Measurements from ENCODE around the gene VPS36.
"Not testable (repeated sequence)": the region's sequence is repeated elsewhere in the genome, so short reads cannot be mapped to it uniquely, and the experiment has no call there.

VPS36 gene

DNA sequence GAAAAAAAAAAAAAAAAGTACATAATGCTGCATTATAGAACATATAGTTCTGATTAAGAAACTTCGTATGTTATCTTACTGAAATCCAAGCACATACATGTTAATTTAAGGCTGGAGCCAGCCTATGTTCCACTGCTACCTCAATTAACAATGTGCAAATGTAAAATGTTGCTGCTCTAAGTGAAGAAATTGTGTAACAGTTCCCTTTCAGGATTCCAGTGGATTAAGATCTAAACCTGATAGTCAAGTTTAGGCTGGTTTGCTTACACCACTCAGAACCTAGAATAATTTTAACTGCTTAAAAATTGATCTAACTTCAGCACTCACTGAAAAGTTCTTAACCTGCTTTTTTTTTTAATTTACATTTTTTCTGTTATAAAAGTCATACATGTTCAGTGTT lies 4.2 kb downstream of the VPS36 start:
- DNase-seq (ENCODE audit: low spot score) = no peak

- DNase-seq (ENCODE audit: low spot score) = no peak
These were observed 18.0 kb downstream of the VPS36 start for GRCh38 chr13:52432456-52432855.

GRCh38 chr13:52428295-52428694 lies 22.1 kb downstream of the VPS36 start:
- DNase-seq (ENCODE audit: low spot score) = peak; percentile 22

DNA sequence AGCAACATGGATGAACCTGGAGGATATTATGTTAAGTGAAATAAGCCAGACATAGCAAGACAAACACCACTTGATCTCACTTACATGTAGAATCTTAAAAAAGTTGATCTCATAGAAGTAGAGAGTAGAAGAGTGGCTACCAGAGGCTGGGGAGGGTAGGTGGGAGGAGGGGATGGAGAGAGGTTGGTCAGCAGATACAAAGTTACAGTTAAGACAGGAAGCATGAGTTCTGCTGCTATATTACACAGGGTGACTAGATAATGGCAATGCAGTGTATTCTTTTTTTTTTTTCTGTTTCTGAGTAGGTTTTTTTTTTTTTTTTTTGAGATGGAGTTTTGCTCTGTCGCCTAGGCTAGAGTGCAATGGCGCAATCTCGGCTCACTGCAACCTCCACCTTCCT lies 29.2 kb downstream of the VPS36 start:
- no peak for DNase-seq (ENCODE audit: low spot score)

DNA sequence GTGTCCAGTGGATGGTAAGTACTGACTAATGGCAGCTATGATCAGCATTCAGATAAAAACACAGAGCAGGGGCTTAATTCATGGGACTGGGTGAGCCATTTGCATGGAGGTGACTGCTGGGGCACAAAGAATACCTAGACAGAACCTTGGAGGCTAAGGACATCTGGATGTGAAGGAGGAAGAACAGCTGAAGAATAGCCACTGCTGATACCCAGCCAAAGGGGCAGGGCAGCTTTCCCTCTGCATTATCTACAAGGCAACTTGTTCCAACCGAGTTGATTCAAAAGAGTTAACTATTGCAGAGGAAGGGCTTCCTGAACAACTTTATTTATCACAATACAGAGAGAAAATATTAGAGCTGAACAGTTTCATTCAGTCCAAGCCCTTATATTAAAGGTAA lies 31.4 kb downstream of the VPS36 start:
- DNase-seq (ENCODE audit: low spot score) = no peak

DNA sequence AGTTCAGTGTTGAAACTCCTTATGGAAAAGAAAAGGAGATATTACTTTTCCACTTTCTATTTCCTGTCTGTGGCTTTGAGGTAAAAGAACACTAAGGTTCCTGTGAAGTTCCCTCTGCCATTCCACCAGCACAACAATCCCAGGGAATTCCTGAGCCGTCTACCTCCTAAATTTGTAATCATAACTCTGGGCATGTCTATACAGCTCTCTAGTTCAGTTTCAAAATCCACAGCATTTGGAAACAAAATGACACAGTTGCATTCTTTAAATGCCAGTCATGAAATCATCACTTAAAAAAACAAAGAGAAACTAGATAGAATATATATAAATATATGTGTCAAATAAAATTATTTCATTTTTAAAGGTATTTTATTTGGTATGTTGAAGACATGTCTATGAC lies 35.5 kb downstream of the VPS36 start:
- no peak for DNase-seq (ENCODE audit: low spot score)

DNA sequence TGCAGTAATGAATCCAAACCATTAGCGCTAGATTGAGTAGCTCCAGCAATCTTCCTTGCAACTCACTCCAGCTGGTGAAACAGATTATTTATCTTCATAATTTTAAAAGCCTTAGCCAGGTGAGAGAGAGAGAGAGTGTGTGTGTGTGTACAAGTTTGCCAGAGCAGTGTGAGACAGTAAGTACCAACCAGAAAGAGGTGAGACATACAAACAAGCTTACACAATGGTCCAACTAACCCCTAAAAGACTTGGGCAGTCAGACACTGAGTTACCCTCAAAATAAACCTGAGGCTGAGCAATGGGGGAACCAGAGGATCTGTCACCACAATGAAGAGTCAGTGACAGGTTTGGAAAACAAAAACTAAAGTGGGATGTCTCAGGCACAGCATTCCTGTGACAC lies 36.4 kb downstream of the VPS36 start:
- no peak for DNase-seq (ENCODE audit: low spot score)

GRCh38 chr13:52412128-52412527 lies 38.3 kb downstream of the VPS36 start:
- DNase-seq (ENCODE audit: low spot score) = no peak

DNA sequence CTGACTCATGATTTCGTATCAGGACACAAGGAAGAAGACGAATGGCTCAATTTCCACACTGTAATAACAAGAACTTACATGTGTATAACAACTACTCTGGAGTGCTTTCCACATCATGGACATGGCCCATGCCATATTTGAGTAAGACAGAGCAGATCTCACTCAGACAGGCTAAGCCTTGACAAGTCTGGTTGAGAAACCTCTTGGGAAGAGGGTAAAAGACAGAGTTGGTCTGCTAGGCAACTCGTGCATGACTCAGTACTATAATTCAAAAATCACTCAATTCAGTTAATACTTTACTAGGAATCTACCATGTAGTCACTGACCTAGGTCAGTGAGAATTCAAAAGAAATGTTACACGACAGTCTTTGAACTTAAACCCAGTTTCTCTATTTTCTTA lies 38.8 kb downstream of the VPS36 start:
- DNase-seq (ENCODE audit: low spot score) = no peak

DNA sequence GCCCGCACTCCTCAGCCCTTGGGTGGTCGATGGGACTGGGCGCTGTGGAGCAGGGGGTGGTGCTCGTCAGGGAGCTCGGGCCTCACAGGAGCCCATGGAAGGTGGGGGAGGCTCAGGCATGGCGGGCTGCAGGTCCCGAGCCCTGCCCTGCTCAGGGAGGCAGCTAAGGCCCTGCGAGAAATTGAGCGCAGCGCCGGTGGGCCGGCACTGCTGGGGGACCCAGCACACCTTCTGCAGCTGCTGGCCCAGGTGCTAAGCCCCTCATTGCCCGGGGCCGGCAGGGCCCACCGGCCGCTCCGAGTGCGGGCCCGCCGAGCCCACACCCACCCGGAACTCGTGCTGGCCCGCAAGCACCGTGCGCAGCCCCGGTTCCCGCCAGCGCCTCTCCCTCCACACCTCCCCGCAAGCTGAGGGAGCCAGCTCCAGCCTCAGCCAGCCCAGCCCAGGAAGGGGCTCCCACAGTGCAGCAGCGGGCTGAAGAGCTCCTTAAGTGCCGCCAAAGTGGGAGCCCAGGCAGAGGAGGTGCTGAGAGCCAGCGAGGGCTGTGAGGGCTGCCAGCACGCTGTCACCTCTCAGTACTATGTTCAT lies 42.3 kb downstream of the VPS36 start:
- not testable (repeated sequence) for DNase-seq (ENCODE audit: low spot score)

DNA sequence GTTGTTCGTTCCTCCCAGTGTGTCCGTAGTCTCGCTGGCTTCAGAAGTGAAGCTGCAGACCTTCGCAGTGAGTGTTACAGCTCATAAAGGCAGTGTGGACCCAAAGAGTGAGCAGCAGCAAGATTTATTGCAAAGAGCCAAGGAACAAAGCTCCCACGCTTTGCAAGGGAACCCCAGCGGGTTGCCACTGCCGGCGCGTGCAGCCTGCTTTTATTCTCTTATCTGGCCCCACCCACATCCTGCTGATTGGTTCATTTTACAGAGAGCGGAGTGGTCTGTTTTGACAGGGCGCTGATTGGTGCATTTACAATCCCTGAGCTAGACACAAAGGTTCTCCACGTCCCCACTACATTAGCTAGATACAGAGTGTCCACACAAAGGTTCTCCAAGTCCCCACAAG lies 43.0 kb downstream of the VPS36 start:
- DNase-seq (ENCODE audit: low spot score) = not testable (repeated sequence)

DNA sequence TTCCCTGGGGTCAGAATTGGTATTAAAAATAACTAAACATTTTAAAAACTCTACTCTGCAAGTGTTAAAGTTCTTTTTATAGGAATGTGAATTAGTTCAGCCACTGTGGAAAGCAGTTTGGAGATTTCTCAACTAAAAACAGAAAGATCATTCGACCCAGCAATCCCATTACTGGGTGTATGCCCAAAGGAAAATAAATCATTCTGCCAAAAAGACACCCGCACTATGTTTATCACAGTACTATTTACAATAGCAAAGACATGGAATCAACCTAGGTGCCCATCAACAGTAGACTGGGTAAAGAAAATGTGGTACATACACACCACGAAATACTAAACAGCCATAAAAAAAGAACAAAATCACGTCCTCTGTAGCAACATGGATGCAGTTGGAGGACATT lies 43.8 kb downstream of the VPS36 start:
- DNase-seq (ENCODE audit: low spot score) = no peak

DNA sequence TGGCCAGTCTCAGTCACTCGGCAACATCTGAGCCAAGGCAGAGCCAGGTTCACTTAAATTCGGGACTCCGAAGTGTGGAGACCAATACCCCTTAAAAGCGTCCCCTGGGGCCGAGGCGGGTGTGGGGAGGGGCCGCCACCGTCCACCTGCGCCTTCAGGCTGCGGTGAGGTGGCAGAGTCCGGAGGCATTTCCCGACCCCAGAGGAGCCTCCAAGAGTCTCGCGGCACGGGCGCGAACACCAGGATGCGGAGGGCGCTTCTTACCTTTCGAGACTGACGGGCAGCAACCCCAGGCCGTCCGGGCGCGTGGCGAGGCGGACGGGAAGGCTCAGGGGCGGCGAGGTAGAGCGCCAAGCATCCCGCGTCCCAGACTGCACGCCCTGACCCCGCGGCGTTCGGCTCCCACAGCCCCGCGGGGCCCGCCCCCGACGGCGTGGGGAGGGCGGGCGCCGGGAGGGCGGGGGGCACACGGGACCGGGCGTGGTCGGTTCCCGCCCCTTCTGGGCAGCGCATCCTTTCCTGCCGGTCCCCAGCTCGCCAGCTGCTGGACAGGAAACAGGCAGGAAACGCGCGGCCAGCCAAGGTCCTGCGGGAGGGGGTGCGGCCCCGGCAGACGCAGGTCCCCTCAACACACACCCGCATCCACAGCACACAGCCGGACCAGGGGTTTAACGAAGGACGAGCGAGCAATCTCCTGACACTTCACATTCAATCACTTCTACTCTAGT lies 44.5 kb downstream of the VPS36 start, which contains the start of gene THSD1:
Gene THSD1, minus strand, starts transcription at position 406 of the 728 bp plus-strand sequence. CDS start 3,572 bp downstream, outside the sequence.
- peak; percentile 33 for DNase-seq (ENCODE audit: low spot score)

- no peak for DNase-seq (ENCODE audit: low spot score)
These were observed 45.1 kb downstream of the VPS36 start for GRCh38 chr13:52405369-52405766.

- no peak for DNase-seq (ENCODE audit: low spot score)
These were observed 50.7 kb downstream of the VPS36 start for GRCh38 chr13:52399708-52400107.

- no peak for DNase-seq (ENCODE audit: low spot score)
These were observed 51.4 kb downstream of the VPS36 start for GRCh38 chr13:52399046-52399445.

GRCh38 chr13:52395704-52396103 lies 54.7 kb downstream of the VPS36 start:
- no peak for DNase-seq (ENCODE audit: low spot score)

DNA sequence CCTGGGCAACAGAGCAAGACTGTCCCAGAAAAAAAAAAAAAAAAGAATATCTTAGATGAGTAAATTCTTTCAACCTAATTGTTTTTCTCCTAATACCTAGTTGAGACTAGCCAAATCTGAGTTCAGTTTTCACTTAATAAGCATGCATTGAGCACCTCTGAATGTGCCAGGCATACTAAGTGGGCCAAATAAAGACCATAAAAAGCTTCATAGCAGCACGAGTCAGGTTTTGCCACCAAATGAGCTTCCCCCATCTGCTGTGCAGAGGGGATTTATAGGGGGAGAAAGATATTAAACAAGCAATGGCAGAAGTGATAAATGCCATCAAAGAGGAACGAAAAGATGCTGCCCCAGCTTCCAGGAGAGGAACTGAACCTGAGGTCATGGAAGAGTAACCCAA lies 55.8 kb downstream of the VPS36 start:
- no peak for DNase-seq (ENCODE audit: low spot score)

DNA sequence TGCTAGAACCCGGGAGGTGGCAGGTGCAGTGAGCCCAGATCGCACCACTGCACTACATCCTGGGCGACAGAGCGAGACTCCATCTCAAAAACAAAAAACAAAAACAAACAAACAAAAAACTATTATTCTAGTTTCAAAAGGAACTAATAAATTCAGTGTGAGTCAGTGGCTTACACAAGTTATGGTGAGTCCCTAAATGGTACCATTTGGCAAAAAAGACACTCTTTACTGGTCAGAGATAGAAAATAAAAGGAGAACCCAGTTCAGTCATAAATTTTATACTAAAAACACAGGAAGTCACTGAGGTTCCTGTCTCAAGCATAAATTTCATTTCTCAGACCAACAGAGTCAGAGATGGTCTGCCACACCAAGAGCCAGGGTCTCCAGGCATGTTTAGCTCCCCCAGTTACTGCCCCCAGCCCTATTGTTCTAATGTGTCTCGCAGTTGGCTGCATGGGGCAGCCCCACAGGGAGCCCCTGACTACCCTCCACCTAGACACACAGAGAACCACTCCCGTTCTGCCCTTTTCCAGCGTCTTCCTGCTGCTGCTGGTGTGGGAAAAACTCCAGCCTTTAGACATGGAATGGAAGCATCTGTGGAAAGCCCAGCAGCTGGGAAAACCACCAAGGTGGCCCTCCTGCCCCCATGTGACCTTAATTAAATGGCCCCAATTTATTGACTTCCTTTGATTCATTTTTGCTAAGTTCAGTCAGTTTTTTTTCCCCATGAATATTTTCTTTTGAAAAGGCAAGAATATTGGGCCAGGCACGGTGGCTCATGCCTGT lies 56.7 kb downstream of the VPS36 start:
- no peak for DNase-seq (ENCODE audit: low spot score)

DNA sequence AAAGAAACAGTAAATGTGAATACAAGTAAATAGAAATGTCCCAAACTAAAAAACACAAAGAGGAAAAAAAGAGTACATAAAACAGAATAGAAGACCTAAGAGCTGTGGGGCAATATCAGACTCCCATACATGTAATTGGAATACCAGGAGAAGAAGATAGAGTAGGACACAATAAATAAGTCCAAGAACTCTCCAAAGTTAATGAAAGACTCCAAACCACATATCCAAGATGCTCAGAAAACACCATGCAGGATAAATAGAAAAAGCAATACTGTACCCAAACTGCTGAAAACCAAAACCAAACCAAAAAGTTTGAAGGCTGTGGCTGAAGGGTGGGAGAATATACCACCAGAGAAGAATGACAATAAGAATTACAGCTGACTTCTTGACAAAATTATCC lies 62.7 kb downstream of the VPS36 start:
- no peak for DNase-seq (ENCODE audit: low spot score)

DNA sequence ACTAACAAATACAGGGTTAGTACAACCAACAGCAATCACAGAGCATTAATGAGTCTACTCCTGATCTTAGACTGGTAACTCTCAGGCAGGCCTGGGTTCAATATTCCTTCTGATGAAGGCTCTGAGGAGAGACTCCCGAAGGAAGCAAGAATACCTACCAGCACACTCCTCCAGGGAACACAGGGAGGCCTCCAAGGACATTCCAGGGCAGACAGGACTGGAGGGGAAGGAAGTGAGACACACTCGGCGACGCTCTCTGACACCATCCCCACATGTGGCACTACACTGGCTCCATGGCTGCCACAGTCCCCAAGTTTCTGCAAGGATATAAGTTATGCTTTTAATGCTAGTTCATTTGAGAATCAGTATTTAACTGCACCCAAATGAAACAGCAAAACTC lies 64.6 kb downstream of the VPS36 start:
- DNase-seq (ENCODE audit: low spot score) = no peak

DNA sequence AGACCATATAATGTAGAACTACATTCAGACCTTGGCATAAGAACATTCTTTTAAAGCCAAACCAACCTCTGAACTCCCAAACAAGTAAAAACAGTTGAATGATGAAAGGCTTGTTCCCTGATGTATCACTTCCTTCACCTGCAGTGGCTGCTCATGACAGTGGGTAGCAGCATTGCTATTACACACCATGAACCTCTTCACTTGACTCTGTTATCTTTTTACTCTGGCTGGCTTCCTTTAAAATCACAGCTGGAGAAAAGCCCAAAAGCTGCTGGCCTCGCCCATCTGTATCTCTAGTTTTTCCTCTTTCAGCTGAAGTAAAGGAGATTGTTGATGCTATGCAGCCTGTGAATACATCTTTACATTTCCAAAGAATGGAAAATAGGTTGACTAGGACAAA lies 67.1 kb downstream of the VPS36 start:
- DNase-seq (ENCODE audit: low spot score) = no peak

GRCh38 chr13:52378312-52378711 lies 72.1 kb downstream of the VPS36 start:
- no peak for DNase-seq (ENCODE audit: low spot score)
